Panc1 (cell line): ENCODE measurements around the gene CD151.

Source experiments
- CTCF ChIP-seq: fragments of 450-650 bp; IDR thresholded peaks from 2 replicates; pipeline ENCODE4 v1.5.1; 2017; ENCODE audit warnings: mild to moderate bottlenecking
- POLR2AphosphoS5 ChIP-seq: IDR thresholded peaks from 2 replicates; pipeline ENCODE4 v1.6.1; 2012; ENCODE audit warnings: mild to moderate bottlenecking, low read depth, low read length, moderate library complexity
- REST ChIP-seq, 2 experiments: IDR thresholded peaks; 2 replicates each; pipeline ENCODE4 v1.6.1; 2011 to 2012; ENCODE audit warnings: low read depth in 2 of 2, control low read depth in 1 of 2, low read length in 1 of 2, mild to moderate bottlenecking in 1 of 2, moderate library complexity in 1 of 2; ENCODE audit not compliant: insufficient read depth in 1 of 2
- SIN3A ChIP-seq: IDR thresholded peaks from 2 replicates; pipeline ENCODE4 v1.6.1; 2012; ENCODE audit warnings: low read depth, mild to moderate bottlenecking, low read length, moderate library complexity, borderline replicate concordance; ENCODE audit not compliant: insufficient read depth
- TCF7L2 ChIP-seq: IDR thresholded peaks from 2 replicates; pipeline ENCODE4 v1.6.1; 2011; ENCODE audit warnings: mild to moderate bottlenecking, low read depth, low read length, inconsistent platforms

- TF ChIP-seq CTCF (no peak), REST (IDR thresholded peaks at IDR 0.05; ENCODE audit: insufficient read depth in 1 of 2, low read depth in 2 of 2, low read length in 1 of 2) (no peak), POLR2AphosphoS5 (no peak), SIN3A (no peak), TCF7L2 (no peak)
Observed at GRCh38 chr11:831961-832528, 707 bp upstream of the CD151 start.
